HG02623 (cell line): ENCODE results near the gene HDLBP.

ENCODE experiments used
- ATAC-seq: cut with Tn5 transposase; IDR thresholded peaks from one replicate; pipeline ENCODE4 v1.9.1; 2021; ENCODE audit warnings: moderate library complexity; ENCODE audit not compliant: unreplicated experiment

Gene HDLBP, protein sequence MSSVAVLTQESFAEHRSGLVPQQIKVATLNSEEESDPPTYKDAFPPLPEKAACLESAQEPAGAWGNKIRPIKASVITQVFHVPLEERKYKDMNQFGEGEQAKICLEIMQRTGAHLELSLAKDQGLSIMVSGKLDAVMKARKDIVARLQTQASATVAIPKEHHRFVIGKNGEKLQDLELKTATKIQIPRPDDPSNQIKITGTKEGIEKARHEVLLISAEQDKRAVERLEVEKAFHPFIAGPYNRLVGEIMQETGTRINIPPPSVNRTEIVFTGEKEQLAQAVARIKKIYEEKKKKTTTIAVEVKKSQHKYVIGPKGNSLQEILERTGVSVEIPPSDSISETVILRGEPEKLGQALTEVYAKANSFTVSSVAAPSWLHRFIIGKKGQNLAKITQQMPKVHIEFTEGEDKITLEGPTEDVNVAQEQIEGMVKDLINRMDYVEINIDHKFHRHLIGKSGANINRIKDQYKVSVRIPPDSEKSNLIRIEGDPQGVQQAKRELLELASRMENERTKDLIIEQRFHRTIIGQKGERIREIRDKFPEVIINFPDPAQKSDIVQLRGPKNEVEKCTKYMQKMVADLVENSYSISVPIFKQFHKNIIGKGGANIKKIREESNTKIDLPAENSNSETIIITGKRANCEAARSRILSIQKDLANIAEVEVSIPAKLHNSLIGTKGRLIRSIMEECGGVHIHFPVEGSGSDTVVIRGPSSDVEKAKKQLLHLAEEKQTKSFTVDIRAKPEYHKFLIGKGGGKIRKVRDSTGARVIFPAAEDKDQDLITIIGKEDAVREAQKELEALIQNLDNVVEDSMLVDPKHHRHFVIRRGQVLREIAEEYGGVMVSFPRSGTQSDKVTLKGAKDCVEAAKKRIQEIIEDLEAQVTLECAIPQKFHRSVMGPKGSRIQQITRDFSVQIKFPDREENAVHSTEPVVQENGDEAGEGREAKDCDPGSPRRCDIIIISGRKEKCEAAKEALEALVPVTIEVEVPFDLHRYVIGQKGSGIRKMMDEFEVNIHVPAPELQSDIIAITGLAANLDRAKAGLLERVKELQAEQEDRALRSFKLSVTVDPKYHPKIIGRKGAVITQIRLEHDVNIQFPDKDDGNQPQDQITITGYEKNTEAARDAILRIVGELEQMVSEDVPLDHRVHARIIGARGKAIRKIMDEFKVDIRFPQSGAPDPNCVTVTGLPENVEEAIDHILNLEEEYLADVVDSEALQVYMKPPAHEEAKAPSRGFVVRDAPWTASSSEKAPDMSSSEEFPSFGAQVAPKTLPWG (N-terminal part only)

DNA sequence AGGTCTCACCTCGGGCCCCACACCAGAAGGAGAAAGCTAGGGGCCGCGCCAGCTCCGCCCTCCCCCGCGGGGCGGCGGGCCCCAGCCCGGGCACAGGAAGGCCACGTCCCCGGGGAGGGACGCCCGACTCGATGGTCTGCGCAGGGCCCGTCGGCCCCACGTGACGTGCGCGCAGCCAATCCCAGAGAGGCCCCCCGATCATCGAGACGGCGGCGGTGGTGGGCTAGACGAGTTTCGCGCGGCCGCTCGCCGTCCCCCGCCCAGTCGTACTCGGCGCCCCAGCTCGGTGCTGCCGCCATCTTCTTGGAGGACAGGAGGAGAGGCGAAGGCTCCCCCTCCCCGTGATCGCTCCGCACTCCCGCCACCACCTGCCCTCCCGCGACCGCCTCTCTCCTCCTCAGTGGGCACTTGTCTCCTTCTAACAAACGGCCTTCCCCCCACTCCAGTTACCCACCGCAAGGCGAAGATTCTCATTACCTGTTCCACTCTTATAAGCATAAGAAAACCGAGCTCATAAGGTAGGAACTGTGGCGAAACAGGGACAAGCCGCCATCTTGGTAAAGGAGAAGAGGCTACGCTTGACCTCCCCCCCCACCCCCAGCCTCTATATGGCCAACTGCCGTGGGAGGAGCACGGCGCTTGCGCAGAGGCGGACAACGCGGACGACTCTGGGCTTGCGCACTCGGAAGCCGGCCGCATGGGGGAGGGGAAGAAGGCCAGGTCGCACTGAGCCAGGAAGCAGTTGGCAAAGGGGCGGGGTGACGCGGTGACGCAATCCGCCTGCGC is at the start of gene HDLBP:
Gene HDLBP, minus strand, starts transcription at position 580 of the 786 bp plus-strand sequence. CDS start 48,803 bp downstream, outside the sequence.
- ATAC-seq: peak; percentile 62

DNA sequence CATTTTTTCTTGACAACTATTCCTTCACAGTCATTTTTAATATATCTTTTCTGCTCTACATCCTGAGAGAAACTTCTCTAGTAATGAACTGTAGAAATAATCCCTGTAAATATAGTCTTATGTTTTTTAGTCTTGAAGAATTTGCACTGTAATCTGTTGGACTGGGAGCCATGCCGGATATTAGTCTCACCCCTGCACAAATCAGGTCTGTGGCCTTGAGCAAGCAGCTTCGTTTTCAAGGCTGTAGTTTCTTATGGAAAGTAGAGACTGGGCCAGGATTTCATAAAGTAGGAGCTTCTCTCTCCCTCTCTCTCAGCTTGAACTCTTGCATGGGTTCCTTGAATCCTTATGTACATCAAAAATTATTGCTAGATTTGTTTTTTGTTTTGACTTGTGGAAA is 49.3 kb upstream of the HDLBP start:
- no peak for ATAC-seq

DNA sequence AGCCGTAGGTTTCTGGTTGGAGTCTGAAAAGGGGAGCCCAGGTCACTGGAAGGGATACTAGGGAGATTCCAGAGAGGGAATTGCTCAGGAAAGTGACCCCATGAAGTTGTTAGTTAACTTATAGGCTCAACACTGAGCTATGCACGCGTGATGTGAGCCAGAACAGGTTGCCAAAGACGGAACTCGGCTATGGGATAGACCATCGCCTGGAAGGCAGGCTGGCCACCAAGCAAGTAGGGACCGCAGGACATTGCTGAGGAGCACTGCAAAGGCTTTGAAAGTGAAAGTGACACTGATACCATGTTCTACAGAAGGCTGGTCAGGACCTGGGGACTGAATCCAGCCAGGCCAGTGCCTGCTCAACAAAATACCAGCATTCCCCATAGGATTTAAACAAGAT is 48.0 kb upstream of the HDLBP start:
- ATAC-seq: no peak

DNA sequence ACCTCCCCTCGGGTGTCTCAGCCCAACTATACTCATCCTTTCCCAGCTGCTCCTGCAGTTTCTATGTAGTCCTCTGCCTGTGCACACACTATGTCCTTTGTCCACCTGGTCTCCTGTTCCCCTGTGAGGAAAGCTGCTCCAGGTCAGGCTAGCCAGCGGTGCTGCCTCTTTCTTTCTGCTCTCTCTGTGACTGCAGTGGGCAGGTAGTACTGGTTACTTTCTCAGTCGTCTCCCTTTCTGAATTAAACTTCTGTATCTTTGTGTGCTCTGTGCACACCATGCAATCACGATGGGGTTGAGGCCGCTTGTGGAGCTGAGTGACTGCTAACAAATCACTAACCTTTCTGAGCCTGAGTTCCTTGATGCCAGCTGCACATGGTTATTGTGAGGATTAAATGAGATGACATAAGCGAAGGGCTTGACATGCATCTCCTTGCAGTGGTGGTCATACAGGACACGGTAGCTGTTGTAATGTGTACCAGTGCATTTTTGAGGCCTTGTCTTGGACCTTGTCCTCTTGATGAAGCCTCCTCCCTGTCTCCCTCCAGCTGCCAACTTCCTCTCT is 44.1 kb upstream of the HDLBP start:
- no peak for ATAC-seq

DNA sequence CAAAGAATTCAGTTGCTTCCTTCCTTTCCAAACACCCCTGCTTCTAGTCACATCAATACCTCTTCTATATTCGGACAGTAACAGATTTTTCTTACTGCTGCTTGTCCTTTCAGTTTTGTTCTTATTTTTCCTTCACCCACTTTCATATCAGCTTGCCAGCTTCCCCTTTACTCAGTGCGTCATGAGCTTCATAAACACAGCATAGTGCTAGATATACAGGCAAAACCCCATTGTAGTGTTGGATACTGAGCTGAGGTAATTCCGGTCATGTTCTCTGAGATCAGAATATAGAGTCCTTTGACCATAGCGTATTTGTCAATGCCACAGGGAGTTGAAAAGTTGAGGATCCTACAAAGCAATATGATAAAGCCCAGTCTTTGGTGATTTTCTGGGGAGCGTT is 43.0 kb upstream of the HDLBP start:
- no peak for ATAC-seq

DNA sequence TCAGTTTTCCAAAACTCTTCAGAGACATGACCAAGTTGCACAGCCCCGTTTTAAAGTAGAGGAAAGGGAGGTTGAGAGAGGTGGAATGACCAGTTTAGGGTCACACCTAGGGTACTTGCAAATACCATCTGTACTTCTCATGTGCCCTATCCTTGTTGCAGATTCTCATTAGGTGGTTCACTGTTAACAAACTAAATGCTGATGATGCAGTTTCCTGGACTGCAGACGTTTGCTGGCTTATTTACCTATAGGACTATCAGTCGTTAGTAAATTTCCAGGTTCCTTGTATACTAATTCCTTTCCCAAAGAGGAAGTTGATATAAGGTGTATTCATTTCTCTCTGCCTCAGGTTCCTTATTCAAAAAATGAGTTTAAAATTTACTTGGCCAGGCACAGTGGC is 42.1 kb upstream of the HDLBP start:
- ATAC-seq: no peak

DNA sequence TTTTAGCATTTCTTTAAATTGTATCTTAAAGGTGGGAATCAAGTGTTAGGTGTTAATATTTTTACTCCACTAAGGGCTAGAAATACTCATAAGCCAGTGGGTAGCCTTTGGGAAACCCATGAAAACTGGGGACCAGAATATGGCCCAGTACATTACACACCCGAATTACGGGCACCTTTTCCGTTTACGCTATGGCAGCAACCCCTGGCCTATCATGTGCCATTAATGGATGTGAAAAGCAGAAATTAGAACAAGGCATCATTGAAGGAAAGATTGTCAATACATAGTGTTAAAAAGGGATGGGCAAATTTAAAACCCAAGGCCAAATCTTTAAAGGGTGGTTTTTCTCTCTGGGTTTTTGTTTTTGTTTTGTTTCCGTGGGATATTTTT is 41.4 kb upstream of the HDLBP start:
- no peak for ATAC-seq

DNA sequence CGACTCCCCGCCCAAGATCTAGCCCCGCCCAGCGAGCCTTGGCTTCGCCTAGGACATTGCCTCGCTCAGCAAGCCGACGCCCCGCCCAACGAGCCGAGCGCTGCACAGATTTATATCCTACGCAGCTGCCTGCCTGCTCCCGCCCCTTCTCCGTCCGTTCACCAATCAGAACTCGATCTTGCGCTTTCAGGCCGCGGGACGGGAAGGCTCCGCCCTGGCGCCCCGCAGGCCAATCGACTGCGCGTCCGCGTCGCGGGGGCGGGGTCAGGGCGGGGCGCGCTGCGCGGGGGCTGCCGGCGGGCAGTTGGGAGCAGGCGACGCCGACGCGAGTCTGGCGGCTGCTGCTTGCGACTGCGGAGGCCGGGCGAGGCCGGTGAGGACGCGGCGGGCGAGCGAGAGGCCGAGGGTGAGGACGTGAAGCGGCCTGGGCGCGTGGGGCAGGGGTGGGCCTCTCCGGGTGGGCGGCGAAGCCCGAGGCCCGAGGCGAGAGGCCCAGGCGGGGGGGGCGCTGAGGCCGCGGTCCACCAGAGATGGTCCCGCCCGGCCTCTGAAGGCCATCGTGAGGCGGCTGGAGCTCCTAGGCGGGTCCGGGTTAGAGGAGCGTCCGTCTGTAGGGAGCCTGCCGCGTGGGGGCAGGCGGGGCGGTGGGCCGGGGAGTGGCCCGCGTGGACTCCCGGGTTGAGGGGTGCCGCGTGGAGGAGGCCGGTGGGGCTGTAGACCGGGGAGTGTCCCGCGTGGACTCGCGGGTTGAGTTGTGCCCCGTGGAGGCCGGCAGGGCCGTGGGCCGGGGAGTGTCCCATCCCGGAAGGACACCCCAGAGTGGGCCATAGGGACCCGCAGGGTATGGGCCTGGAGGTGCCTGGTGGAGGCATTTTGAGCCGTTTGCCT is 40.8 kb upstream of the HDLBP start, which contains the start of gene FARP2:
Gene FARP2, plus strand, starts transcription at position 303 of the 888 bp plus-strand sequence. CDS start 16,823 bp downstream, outside the sequence.
- ATAC-seq: peak; percentile 74

DNA sequence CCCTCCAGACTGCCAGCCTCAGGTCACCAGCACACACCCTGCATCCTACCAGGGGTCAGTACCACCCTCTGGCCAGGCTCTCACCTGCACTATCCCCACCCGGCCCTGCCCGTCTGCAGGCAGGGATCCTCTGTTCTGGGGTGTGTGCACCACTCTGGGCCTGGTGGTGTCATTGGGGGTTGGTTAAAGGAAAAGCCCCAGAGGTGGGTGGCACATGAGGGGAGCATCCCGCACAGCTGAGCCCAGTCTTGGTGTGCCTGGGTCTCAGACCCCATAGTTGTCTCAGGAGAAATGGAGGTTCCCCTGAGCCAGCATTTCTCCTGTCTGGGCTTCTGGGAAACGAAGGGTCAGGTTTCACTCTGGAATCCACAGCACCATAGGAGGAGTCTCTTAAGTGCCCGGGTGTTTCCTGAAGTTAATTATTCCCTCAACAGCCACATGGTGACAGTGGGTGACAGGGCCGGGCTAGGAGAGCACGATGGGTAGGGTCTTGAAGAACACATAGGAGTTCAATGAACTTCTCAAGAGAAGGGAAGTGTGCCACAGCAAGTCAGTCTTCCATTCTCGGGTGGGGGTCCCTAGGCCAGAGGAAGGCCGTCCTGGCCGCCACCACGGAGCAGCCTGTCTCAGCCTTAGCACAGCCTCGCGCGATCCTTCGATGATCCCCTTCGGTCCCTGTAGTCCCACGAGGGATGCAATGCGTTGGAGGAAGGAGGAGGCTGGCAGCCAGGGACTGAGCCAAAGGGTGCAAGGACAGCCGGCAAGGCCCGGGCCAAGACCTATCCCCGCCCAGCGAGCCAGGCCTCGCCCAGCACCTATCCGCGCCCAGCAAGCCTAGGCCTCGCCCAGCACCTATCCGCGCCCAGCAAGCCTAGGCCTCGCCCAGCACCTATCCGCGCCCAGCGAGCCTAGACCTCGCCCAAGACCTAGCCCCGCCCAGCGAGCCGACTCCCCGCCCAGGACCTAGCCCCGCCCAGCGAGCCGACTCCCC is 39.5 kb upstream of the HDLBP start:
- ATAC-seq: no peak

DNA sequence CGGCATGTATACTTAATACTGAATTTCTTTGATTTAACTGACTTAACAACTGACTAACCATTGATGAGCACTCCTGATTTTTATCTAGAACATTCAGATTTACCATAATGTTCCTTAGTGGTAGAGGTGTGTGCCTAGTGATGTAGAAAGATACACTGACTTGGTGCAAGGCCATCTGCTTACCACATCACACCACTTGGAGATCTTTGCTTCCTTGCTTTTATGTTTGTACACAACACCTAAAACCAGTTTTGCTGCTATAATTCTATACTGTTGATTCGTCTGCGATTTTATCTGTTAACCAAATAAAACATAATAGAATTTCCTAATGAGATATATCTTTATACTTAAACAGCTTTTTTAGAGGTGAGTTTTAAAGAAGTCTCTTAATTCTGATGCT is 36.8 kb upstream of the HDLBP start:
- ATAC-seq: no peak

DNA sequence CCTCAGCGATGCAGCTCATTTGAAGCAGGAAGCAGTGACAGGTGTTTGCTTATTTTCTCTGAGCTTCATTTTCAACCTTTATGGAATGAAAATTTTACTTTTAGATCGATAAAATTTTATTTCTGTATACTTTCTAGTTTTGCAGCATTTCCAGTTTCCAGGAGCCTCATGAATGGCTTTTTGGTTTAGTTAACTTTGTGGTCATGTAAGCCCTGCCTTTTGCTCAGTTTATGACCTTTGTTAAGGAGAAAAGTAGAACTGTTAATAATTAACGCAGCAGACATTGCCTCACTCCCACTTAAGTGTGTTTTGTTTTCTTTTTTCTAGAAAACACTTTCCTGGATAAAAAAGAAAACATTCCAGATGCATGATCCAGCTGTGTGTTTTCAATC is 36.2 kb upstream of the HDLBP start:
- ATAC-seq: no peak

DNA sequence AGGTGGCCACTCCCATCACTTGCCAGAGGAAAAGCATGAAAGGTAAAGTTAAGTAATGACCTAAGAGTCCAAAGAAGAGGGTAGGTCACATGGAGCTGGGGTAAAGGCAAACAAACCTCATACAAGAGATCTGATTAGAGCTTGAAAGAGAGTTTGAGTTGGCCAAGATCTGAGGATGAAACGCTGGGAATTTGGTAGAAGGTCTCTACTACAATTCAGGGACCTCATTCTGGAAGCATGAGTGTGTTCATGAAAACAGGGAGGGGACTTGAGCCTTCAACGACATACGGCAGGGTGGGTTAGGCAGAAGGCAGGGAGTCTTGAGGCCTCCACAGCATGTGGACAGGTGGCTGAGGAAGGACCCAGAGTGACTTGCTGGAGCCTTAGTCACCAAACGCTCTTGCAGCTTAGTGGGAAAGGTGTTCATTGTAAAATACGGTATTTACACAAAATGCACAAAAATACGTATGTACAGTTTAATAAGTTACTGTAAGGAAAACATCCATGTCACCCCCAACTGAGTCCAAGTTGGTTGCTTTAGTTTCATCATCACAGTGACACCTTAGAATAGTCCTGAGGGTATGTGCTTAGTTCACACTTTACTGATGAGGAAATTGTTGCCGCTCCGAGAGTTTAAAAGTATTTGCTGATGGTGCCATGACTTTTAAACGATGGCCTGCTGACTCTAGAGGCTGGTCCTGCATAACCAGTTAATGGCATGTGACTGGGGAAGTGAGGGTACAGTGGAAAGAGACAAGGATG is 35.6 kb upstream of the HDLBP start:
- ATAC-seq: no peak

DNA sequence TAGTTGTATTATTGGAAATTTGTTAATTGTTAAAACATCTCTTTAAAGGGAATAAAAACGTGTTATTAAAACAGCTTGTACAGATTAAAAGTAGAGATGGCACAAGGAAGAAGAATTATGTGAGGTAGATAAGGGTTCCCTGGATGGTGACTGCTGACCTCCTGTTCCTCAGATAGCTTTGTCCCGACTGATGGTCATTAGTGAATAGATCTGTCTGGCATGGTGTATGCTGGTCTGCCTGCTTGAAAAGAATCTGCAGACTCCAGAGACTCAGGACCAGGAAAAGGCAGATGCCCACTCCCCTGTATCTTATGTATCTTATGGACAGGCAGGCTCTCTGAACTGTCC is 35.0 kb upstream of the HDLBP start:
- ATAC-seq: no peak

DNA sequence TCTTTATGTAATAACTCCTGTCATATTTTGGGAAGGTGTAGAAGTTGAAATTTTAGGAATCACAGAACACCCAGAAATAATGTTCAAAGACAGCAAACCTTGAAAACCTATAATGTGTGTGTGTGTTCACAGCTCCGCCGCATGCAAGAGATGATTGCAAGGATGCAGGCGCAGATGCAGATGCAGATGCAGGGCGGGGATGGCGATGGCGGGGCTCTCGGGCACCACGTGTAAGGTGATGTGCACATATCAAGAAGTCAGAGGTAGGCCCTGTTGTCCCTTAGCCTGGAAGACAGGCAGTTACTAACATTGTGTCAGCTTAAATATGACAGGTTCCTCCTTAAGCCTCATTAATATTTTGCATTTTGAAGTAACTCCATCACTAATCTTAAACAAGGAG is 34.5 kb upstream of the HDLBP start:
- ATAC-seq: no peak

DNA sequence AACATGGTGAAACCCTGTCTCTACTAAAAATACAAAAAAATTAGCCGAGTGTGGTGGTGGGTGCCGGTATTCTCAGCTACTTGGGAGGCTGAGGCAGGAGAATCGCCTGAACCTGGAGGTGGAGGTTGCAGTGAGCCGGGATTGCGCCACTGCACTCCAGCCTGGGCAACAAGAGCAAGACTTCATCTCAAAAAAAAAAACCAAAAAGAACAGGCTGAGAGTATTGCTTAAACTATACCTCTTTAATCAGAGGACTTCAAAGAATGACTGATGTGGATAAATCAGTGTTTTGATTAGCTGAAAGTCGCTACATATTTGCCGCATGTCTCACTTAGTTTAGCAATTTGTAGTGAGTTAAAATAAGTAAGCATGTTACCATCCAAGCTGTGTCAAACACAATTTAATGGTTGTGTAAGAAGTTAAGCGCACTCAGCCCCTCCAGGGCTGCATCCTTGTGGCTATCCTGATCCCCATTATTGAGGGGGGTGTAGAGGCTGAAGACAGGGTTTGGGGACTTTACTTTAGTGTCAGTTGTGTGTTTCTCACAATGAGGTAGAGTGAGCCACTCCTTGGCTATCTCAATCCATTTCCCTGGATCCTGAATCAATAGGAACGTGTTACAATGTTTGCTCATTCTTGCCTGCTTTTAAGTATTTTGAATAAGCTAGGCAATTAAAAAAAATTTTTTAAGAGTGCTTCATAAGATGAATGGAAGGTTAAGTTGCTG is 29.6 kb upstream of the HDLBP start:
- ATAC-seq: no peak

DNA sequence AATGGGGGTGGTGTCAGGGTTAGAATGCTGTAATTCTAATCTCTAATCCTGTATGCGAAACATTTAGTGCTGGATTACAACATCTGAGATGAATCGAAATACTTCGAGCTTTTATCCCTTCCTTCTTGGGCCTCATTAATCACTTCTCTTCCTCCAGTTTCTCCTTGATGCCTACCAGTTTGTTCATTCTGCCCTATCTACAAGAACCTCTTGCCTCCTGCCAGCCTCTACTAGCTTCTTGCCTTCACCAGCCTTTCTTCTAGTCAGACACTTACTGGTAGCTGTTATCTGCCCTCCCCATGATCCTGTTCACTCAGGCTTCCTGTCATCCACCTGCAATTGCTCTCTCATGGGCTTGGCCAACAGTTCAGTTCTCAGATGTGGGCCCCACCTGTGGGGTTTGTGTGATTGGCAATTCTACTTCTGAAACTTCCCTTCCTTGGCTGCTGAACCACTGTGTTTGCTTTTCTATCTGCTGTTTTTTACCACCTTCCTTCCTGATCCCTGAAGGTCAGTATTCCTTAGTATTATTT is 25.2 kb upstream of the HDLBP start:
- no peak for ATAC-seq
